Vagina (tissue), 2 donors: ENCODE measurements around the gene SLC36A4.

Experiments used
- CTCF ChIP-seq, 3 experiments: fragments of 450-650 bp in 2 of 3; fragments of 200-600 bp in 1 of 3; sonication (generic) in 1 of 3; IDR thresholded peaks; one replicate each; pipeline ENCODE4 v1.5.1; 2017 to 2019; ENCODE audit warnings: antibody characterized with exemption in 3 of 3, mild to moderate bottlenecking in 2 of 3, moderate library complexity in 2 of 3
- POLR2A ChIP-seq, 2 donors: fragments of 450-650 bp; IDR thresholded peaks; one replicate each; pipeline ENCODE4 v1.6.1; 2017; ENCODE audit warnings: antibody characterized with exemption in 2 of 2, mild to moderate bottlenecking in 2 of 2, moderate library complexity in 2 of 2
- POLR2AphosphoS5 ChIP-seq, 2 donors: sonication (generic); formaldehyde crosslinking; IDR thresholded peaks; one replicate each; pipeline ENCODE4 v1.9.0; 2017; ENCODE audit warnings: antibody characterized with exemption in 2 of 2, mild to moderate bottlenecking in 2 of 2, low read depth in 1 of 2; ENCODE audit not compliant: insufficient read depth in 1 of 2

GRCh38 chr11:93220078-93220477 is 22.3 kb upstream of the SLC36A4 start:
- TF ChIP-seq POLR2A (IDR thresholded peaks at IDR 0.05), result no peak
- no peak for TF ChIP-seq CTCF (IDR thresholded peaks at IDR 0.05)
- no peak for TF ChIP-seq POLR2AphosphoS5 (IDR thresholded peaks at IDR 0.05; ENCODE audit: insufficient read depth in 1 of 2, low read depth in 1 of 2)
